Gastroesophageal sphincter (tissue), 4 donors: ENCODE results near the gene NFASC. TPM values are rescaled to one million over a fixed set of nuclear protein-coding genes. Genes with fewer than 3 reads are reported as not detected.

ENCODE experiments used
- ATAC-seq: fragments of 150-250 bp; one replicate; pipeline ENCODE4 v1.9.1; 2016; ENCODE audit warnings: mild to moderate bottlenecking, moderate library complexity
- H3K27ac ChIP-seq, 4 donors: fragments of 200-600 bp; sonication (generic) in 3 of 4; 1 replicate in 3 of 4; 2 replicates in 1 of 4; pipeline ENCODE4 v1.5.1; 2016 to 2019
- H3K27me3 ChIP-seq: fragments of 200-600 bp; sonication (generic); one replicate; pipeline ENCODE4 v1.5.1; 2019
- H3K36me3 ChIP-seq, 2 donors: fragments of 200-600 bp; sonication (generic); one replicate each; pipeline ENCODE4 v1.5.1; 2019; ENCODE audit warnings: control low read depth in 1 of 2
- H3K4me1 ChIP-seq, 3 donors: fragments of 200-600 bp; sonication (generic); 1 replicate in 2 of 3; 2 replicates in 1 of 3; pipeline ENCODE4 v1.5.1; 2016 to 2019; ENCODE audit warnings: control low read depth in 2 of 3
- H3K4me3 ChIP-seq, 2 donors: fragments of 200-600 bp; sonication (generic); one replicate each; pipeline ENCODE4 v1.5.1; 2019; ENCODE audit warnings: mild to moderate bottlenecking in 1 of 2, moderate library complexity in 1 of 2
- H3K9me3 ChIP-seq, 3 donors: fragments of 200-600 bp; sonication (generic); one replicate each; pipeline ENCODE4 v1.5.1; 2017 to 2019; ENCODE audit warnings: control low read depth in 2 of 3
- CTCF ChIP-seq, 4 experiments: fragments of 200-600 bp in 2 of 4; fragments of 450-650 bp in 2 of 4; sonication (generic) in 1 of 4; IDR thresholded peaks; one replicate each; pipeline ENCODE4 v1.5.1; 2017 to 2019; ENCODE audit warnings: antibody characterized with exemption in 4 of 4, mild to moderate bottlenecking in 2 of 4, moderate library complexity in 2 of 4
- EP300 ChIP-seq: sonication (generic); formaldehyde crosslinking; IDR thresholded peaks from one replicate; pipeline ENCODE4 v1.6.1; 2017; ENCODE audit warnings: antibody characterized with exemption, mild to moderate bottlenecking
- POLR2A ChIP-seq, 2 donors: fragments of 450-650 bp; IDR thresholded peaks; one replicate each; pipeline ENCODE4 v1.6.1; 2017; ENCODE audit warnings: antibody characterized with exemption in 2 of 2, mild to moderate bottlenecking in 2 of 2, moderate library complexity in 1 of 2
- POLR2AphosphoS5 ChIP-seq: sonication (generic); formaldehyde crosslinking; IDR thresholded peaks from one replicate; pipeline ENCODE4 v1.6.1; 2017; ENCODE audit warnings: antibody characterized with exemption
- WGBS, 2 donors: methylation state at CpG; one replicate each; pipeline ENCODE4 v1.1.5; 2018; ENCODE audit warnings: low coverage in 1 of 2; 5-methylcytosine and 5-hydroxymethylcytosine counted together
- total RNA-seq, 4 donors: library from RNA; depleted of rRNA; stranded (reverse); fragments of >200 nt; gene quantifications; one replicate each; pipeline ENCODE4 v1.1.0, GENCODE V29; 2016

The NFASC gene
- total RNA-seq, 4 donors from 2014 or later = 39.0 to 121 (median 54.5) TPM

GRCh38 chr1:204887846-204888245 lies 17.2 kb downstream of the NFASC start:
- H3K4me3 ChIP-seq = no peak overlapping the region
- H3K9me3 ChIP-seq = no peaks in the 10 kb centered on the region
- no peaks in the 10 kb centered on the region for H3K27me3 ChIP-seq
- H3K27ac ChIP-seq = peak overlapping the region; percentile 49 to 84 (median 60)
- H3K36me3 ChIP-seq = no peaks in the 10 kb centered on the region
- no peak for TF ChIP-seq POLR2AphosphoS5
- WGBS, 2 donors = 71% methylated on average over 2 of the region's 2 CpGs; no CpG with 5 or more reads in 1 of the 2 donors
- ATAC-seq = no peak
- peaks cover 11 to 87% (median 23%) of the 10 kb centered on the region in 3 donors for H3K4me1 ChIP-seq

GRCh38 chr1:204888294-204888693 lies 17.6 kb downstream of the NFASC start:
- H3K4me3 ChIP-seq = no peak overlapping the region
- WGBS, 2 donors = 33 to 43% methylated on average over 1 to 2 of the region's 2 CpGs
- H3K27me3 ChIP-seq = no peaks in the 10 kb centered on the region
- H3K9me3 ChIP-seq = no peaks in the 10 kb centered on the region
- no peaks in the 10 kb centered on the region for H3K36me3 ChIP-seq
- peak; percentile 24 for ATAC-seq
- TF ChIP-seq EP300 = no peak
- peak; percentile 58 for TF ChIP-seq POLR2AphosphoS5
- H3K4me1 ChIP-seq = peaks cover 11 to 87% (median 23%) of the 10 kb centered on the region in 3 donors
- H3K27ac ChIP-seq = peak overlapping the region; percentile 54 to 84 (median 66)

DNA sequence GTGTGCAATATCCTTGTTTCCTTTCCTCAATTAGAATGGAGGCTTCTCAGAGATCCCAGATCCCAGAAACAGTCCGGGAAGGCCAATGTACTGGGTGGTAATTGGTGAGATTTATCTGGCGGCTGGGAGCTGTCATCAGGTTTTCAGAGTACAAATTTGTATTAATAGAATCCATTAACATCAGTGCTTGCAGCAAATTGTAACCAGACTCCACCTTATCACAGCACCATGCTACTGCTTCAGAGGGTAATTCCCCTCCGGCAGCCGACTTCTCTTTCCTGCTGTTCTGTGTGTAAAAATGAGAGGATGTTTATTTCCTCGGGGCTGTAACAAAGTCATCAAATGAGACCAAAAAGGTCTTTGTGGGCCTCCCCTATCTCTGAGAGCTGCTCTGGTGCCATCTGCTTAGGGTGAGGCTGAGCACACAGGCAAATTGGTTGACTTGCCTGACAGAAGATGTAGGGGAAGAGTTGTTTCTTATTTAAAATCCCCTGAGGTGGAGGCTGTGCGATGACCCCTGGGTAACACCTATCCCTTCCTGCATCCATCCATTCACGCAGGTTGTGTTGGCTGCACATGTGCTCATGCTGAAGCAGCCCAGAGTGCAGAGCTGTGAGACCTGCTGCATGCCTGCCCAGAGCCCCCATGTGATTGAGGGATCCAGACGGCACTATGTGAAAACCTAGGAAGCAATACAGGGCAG lies 19.2 kb downstream of the NFASC start:
- H3K4me1 ChIP-seq = peaks cover 11 to 86% (median 21%) of the 10 kb centered on the region in 3 donors
- WGBS, 2 donors = 35 to 80% methylated on average over 1 to 7 of the region's 8 CpGs

GRCh38 chr1:204891860-204892259 lies 21.2 kb downstream of the NFASC start:
- Histone ChIP-seq H3K27ac (peak overlapping the region in 1 of 4 donors; percentile 84), H3K4me3 (no peak overlapping the region), H3K9me3 (no peaks in the 10 kb centered on the region), H3K36me3 (no peaks in the 10 kb centered on the region), H3K4me1 (peaks cover 0 to 66% (median 14%) of the 10 kb centered on the region in 3 donors), H3K27me3 (no peaks in the 10 kb centered on the region)
- TF ChIP-seq POLR2AphosphoS5 = no peak
- TF ChIP-seq EP300 = no peak
- no peak for TF ChIP-seq CTCF (IDR thresholded peaks at IDR 0.05)
- no peak for TF ChIP-seq POLR2A (IDR thresholded peaks at IDR 0.05)
- whole genome bisulfite sequencing, 2 donors = 42 to 77% methylated on average over 1 to 2 of the region's 3 CpGs
- no peak for ATAC-seq

More for the DNA sequence above, 19.2 kb downstream of the NFASC start:
- Histone ChIP-seq H3K27ac (peak overlapping the region in 3 of 4 donors; percentile 65 to 84 (median 68)), H3K4me3 (no peak overlapping the region), H3K27me3 (no peaks in the 10 kb centered on the region), H3K36me3 (no peaks in the 10 kb centered on the region), H3K9me3 (no peaks in the 10 kb centered on the region)
- no peak for ATAC-seq
- peak; percentile 19 for TF ChIP-seq POLR2AphosphoS5
- no peak for TF ChIP-seq CTCF (IDR thresholded peaks at IDR 0.05)
- TF ChIP-seq POLR2A (IDR thresholded peaks at IDR 0.05) = no peak
- TF ChIP-seq EP300 = no peak

DNA sequence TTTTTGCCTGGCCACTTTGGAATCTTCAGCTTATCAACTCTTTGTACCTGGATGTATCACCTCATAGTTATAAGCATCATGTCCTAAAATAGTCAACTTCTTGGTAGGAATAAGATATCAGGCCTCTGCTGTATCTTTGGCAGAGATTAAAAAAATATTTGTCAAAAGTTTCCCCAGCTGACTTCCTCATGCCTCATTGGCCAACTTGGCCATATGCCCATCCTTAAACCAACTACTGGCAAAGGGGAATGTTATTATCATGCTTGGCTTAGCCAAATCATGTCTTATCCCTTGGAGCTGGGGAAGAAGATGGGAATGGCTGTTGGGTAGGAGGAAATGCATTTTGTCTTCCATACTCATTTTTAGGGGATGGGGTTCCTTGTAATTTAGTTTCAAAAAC lies 23.4 kb downstream of the NFASC start:
- H3K36me3 ChIP-seq = no peaks in the 10 kb centered on the region
- no peak overlapping the region for H3K4me3 ChIP-seq
- TF ChIP-seq EP300 (no peak), POLR2A (IDR thresholded peaks at IDR 0.05) (no peak), CTCF (IDR thresholded peaks at IDR 0.05) (no peak), POLR2AphosphoS5 (no peak)
- peak overlapping the region in 1 of 4 donors; percentile 14 for H3K27ac ChIP-seq
- H3K27me3 ChIP-seq = no peaks in the 10 kb centered on the region
- H3K9me3 ChIP-seq = no peaks in the 10 kb centered on the region
- peaks cover 0 to 53% (median 6%) of the 10 kb centered on the region in 3 donors for H3K4me1 ChIP-seq
- ATAC-seq = no peak

GRCh38 chr1:204894606-204895005 lies 23.9 kb downstream of the NFASC start:
- no peak for TF ChIP-seq CTCF (IDR thresholded peaks at IDR 0.05)
- Histone ChIP-seq H3K27me3 (no peaks in the 10 kb centered on the region), H3K9me3 (no peaks in the 10 kb centered on the region), H3K4me1 (peaks cover 0 to 53% (median 8%) of the 10 kb centered on the region in 3 donors), H3K27ac (peak overlapping the region in 1 of 4 donors; percentile 14), H3K36me3 (no peaks in the 10 kb centered on the region), H3K4me3 (no peak overlapping the region)
- WGBS, 2 donors = 38 to 44% methylated on average over 1 of the region's 1 CpG
- ATAC-seq = no peak
